GM12865 (cell line): ENCODE data around the gene ATL2.

ENCODE experiments used
- DNase-seq: peaks from one replicate; pipeline ENCODE4 v3.0.0; 2010; ENCODE audit warnings: low read depth
- H3K4me3 ChIP-seq: 2 replicates; pipeline ENCODE4 v1.5.1; 2011; ENCODE audit warnings: mild to moderate bottlenecking, low read depth, low read length, control low read depth
- CTCF ChIP-seq: IDR thresholded peaks from 2 replicates; pipeline ENCODE4 v1.5.1; 2011; ENCODE audit warnings: low read length, control low read depth, low read depth, inconsistent platforms; ENCODE audit not compliant: insufficient read depth; ENCODE audit errors: missing control alignments

ATL2 gene

GRCh38 chr2:38406597-38407110 is 29.6 kb upstream of the ATL2 start:
- H3K4me3 ChIP-seq: no peak overlapping the region
- DNase-seq: no peak
- no peak for TF ChIP-seq CTCF

GRCh38 chr2:38405917-38406596 is 29.0 kb upstream of the ATL2 start:
- no peak for TF ChIP-seq CTCF
- H3K4me3 ChIP-seq: no peak overlapping the region
- no peak for DNase-seq

DNA sequence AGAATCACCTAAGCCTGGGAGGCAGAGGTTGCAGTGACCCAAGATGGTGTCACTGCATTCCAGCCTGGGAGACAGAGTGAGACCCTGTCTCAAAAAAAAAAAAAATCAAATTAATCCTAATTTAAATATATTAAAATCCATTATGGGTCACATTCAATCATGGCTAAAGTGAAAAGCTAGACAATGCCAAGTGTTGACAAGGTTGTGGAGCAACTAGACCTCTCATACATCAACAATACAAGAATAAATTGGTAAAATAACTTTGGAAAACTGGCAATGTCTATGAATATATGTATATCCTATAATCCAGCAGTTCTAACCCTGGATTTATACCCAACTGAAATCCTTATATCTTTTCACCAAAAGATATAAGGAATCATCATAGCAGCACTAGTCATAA is 23.4 kb upstream of the ATL2 start:
- no peak overlapping the region for H3K4me3 ChIP-seq
- no peak for TF ChIP-seq CTCF
- no peak for DNase-seq

DNA sequence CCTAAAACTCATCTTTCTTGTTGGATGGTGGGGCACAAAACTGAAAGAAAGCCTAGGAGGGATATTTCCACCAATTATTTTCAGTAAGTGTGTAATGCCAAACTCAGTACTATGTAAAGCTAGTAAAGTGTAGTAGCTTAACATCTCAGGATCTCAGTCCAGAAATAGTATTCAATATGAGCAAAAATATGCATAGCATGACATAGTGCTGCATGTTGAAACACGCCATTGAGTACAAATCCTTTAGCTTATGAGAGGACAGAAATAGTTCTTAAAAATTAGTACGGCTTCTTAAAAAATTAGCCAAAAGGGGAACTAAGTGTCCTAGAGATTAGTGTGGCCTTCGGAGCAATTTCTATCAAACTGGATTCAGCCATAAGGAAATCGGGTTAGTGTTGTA is 21.7 kb upstream of the ATL2 start:
- no peak for TF ChIP-seq CTCF
- no peak for DNase-seq
- H3K4me3 ChIP-seq: no peak overlapping the region

GRCh38 chr2:38394903-38395341 is 17.8 kb upstream of the ATL2 start:
- no peak for TF ChIP-seq CTCF
- peak; percentile 26 for DNase-seq
- no peak overlapping the region for H3K4me3 ChIP-seq

DNA sequence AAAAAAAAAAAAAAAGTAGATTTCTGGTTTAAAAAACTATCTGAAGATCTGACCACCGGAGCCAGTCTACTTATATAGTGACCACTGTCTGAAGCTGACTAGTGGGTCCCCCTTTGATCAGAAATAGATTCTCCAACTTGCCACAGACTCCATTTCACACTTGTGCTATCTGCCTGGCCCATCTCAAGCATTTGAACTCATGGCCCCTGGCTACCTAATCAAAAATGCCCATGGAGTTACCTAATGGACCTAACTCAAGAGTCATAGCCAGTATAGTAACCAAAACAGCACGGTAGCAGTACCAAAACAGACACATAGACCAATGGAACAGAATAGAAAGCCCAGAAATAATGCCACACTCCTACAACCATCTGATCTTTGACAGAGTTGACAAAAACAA is 17.0 kb upstream of the ATL2 start:
- TF ChIP-seq CTCF: no peak
- H3K4me3 ChIP-seq: no peak overlapping the region
- no peak for DNase-seq

DNA sequence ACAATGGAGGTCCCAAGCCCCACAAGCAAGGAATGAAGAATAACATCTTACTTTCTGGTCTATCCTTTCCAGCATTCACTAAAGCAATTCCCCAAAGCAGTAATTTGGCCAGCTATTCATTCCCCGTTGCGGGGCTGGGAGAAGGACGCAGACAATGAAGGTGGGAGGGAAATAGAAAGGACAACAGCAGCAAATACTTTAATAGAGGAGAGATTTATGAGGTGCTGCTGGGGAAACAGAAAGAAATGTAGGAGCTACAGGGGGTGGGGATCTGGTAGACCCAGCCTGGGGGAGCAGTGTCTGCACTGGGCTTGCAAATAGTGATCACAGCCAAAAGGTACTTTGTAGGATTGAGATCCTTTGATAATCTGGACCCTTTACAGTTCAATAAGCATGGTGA is 13.9 kb upstream of the ATL2 start:
- TF ChIP-seq CTCF: no peak

More for the DNA sequence above, 13.9 kb upstream of the ATL2 start:
- H3K4me3 ChIP-seq: no peak overlapping the region
- DNase-seq: no peak
